Natural killer cell (primary cell): Measurements from ENCODE around the gene FEN1. TPM values are rescaled to one million over a fixed set of nuclear protein-coding genes. Genes with fewer than 3 reads are reported as not detected.

Source experiments
- ATAC-seq, 3 donors: fragments of 150-1000 bp in 2 of 3; fragments of 200-7000 bp in 1 of 3; cut with Tn5 transposase; 1 replicate in 1 of 3; 2 replicates in 2 of 3; pipeline ENCODE4 v1.10.0; 2021; ENCODE audit warnings: mild to moderate bottlenecking in 2 of 3, moderate library complexity in 2 of 3
- DNase-seq, 2 donors: peaks; one replicate each; pipeline versions ENCODE4 v3.0.0 to v3.0.0-alpha.2; 2013 to 2021; ENCODE audit warnings: mixed read lengths in 1 of 2
- H3K27ac ChIP-seq: one replicate; pipeline ENCODE4 v1.5.1; 2013; ENCODE audit warnings: mild to moderate bottlenecking, low read length
- H3K27me3 ChIP-seq: one replicate; pipeline ENCODE4 v1.6.1; 2013; ENCODE audit warnings: low read length; ENCODE audit not compliant: control insufficient read depth, insufficient read depth
- H3K36me3 ChIP-seq: one replicate; pipeline ENCODE4 v1.6.1; 2013; ENCODE audit warnings: low read length; ENCODE audit not compliant: control insufficient read depth, insufficient read depth
- H3K4me1 ChIP-seq: one replicate; pipeline ENCODE4 v1.6.1; 2013; ENCODE audit warnings: low read length; ENCODE audit not compliant: control insufficient read depth, insufficient read depth
- H3K4me3 ChIP-seq: one replicate; pipeline ENCODE4 v1.5.1; 2013; ENCODE audit warnings: low read length
- H3K9me3 ChIP-seq: one replicate; pipeline ENCODE4 v1.6.1; 2013; ENCODE audit warnings: low read length; ENCODE audit not compliant: control insufficient read depth, insufficient read depth
- H3K27ac Mint-ChIP-seq, 2 donors: one replicate each; pipeline ENCODE4 v1.8.0; 2022; ENCODE audit warnings: mild to moderate bottlenecking in 2 of 2, mixed read lengths in 2 of 2, moderate library complexity in 1 of 2
- H3K27me3 Mint-ChIP-seq, 2 donors: one replicate each; pipeline ENCODE4 v1.8.0; 2022; ENCODE audit warnings: low read depth in 2 of 2, mixed read lengths in 2 of 2
- H3K36me3 Mint-ChIP-seq: one replicate; pipeline ENCODE4 v1.8.0; 2022; ENCODE audit warnings: mixed read lengths
- H3K4me1 Mint-ChIP-seq, 2 donors: one replicate each; pipeline ENCODE4 v1.8.0; 2022; ENCODE audit warnings: mixed read lengths in 2 of 2
- H3K4me3 Mint-ChIP-seq: one replicate; pipeline ENCODE4 v1.8.0; 2022; ENCODE audit warnings: mild to moderate bottlenecking, moderate library complexity, mixed read lengths
- H3K9me3 Mint-ChIP-seq, 2 donors: one replicate each; pipeline ENCODE4 v1.8.0; 2022; ENCODE audit warnings: mixed read lengths in 2 of 2
- CTCF ChIP-seq: fragments of 200-600 bp; IDR thresholded peaks from one replicate; pipeline ENCODE4 v1.8.0; 2022; ENCODE audit warnings: antibody characterized with exemption
- WGBS: methylation state at CpG from one replicate; pipeline ENCODE4 v1.1.7; 2013; ENCODE audit warnings: missing lambda C conversion rate; ENCODE audit not compliant: insufficient coverage; 5-methylcytosine and 5-hydroxymethylcytosine counted together
- intact Hi-C: fragments of 100-400 bp; cut with micrococcal nuclease; formaldehyde crosslinking; loops from one replicate; pipeline ENCODE4 v1.14.2; 2022
- total RNA-seq, 4 donors: library from RNA; stranded (reverse); fragments of 120-200 nt in 1 of 4; gene quantifications; one replicate each; pipeline versions ENCODE4 v1.2.3 to v1.2.4, GENCODE V29; 2013 to 2022

The FEN1 gene
- total RNA-seq, 3 donors from 2014 or later (not counting 1 experiment from before 2014, with no cell fraction given), result 14.2 to 17.8 (median 17.5) TPM

- H3K4me3 ChIP-seq, result no peak overlapping the region
- no peak overlapping the region for H3K27ac ChIP-seq
- intact Hi-C loops, result no loop called here
- Mint-ChIP-seq H3K27ac (no peak overlapping the region), H3K4me3 (peak overlapping the region; percentile 17), H3K27me3 (no peaks in the 10 kb centered on the region), H3K4me1 (peaks cover 13 to 28% of the 10 kb centered on the region in 2 donors), H3K9me3 (no peaks in the 10 kb centered on the region), H3K36me3 (no peaks in the 10 kb centered on the region)
- H3K36me3 ChIP-seq, result no peaks in the 10 kb centered on the region
- H3K9me3 ChIP-seq, result no peaks in the 10 kb centered on the region
- no peak for DNase-seq
- 88% methylated on average over 11 of the region's 11 CpGs for WGBS
- H3K27me3 ChIP-seq, result no peaks in the 10 kb centered on the region
- no peak for TF ChIP-seq CTCF
- no peak for ATAC-seq
- peaks cover 33% of the 10 kb centered on the region for H3K4me1 ChIP-seq
Observed at GRCh38 chr11:61778357-61778886, 14.3 kb upstream of the FEN1 start.

GRCh38 chr11:61778920-61779650 lies 13.6 kb upstream of the FEN1 start:
- H3K4me1 ChIP-seq, result peaks cover 33% of the 10 kb centered on the region
- Mint-ChIP-seq H3K36me3 (no peaks in the 10 kb centered on the region), H3K27ac (no peak overlapping the region), H3K9me3 (no peaks in the 10 kb centered on the region), H3K4me3 (no peak overlapping the region), H3K27me3 (no peaks in the 10 kb centered on the region), H3K4me1 (peaks cover 13 to 28% of the 10 kb centered on the region in 2 donors)
- no peak for TF ChIP-seq CTCF
- no peaks in the 10 kb centered on the region for H3K36me3 ChIP-seq
- ATAC-seq (no peak), DNase-seq (no peak)
- no peaks in the 10 kb centered on the region for H3K9me3 ChIP-seq
- H3K27me3 ChIP-seq, result no peaks in the 10 kb centered on the region
- 96% methylated on average over 24 of the region's 24 CpGs for WGBS
- intact Hi-C loops, result no loop called here
- H3K4me3 ChIP-seq, result no peak overlapping the region
- no peak overlapping the region for H3K27ac ChIP-seq

GRCh38 chr11:61779666-61780525 lies 12.8 kb upstream of the FEN1 start:
- Histone ChIP-seq H3K4me3 (no peak overlapping the region), H3K9me3 (no peaks in the 10 kb centered on the region), H3K36me3 (no peaks in the 10 kb centered on the region), H3K4me1 (peaks cover 31% of the 10 kb centered on the region), H3K27me3 (no peaks in the 10 kb centered on the region), H3K27ac (no peak overlapping the region)
- intact Hi-C loops, result no loop called here
- Mint-ChIP-seq H3K4me1 (peaks cover 13 to 26% of the 10 kb centered on the region in 2 donors), H3K27ac (no peak overlapping the region), H3K4me3 (peak overlapping the region; percentile 13), H3K27me3 (no peaks in the 10 kb centered on the region), H3K36me3 (no peaks in the 10 kb centered on the region), H3K9me3 (no peaks in the 10 kb centered on the region)
- DNase-seq, result no peak
- no peak for ATAC-seq
- 93% methylated on average over 14 of the region's 14 CpGs for WGBS
- TF ChIP-seq CTCF, result no peak
